ENCODE measurements around the gene ABCC5. TPM values are rescaled to one million over a fixed set of nuclear protein-coding genes. Genes with fewer than 3 reads are reported as not detected.

ABCC5 gene
- total and polyA plus RNA-seq, 2 of the 8 experiments (the other 6 are each of a cell fraction or from before 2014, with no cell fraction given): 25.3 to 40.8 TPM

GRCh38 chr3:184045995-184046394 is 28.3 kb upstream of the ABCC5 start (continued):
- TF ChIP-seq SIRT6 (IDR thresholded peaks at IDR 0.05; ENCODE audit: low read length): no peak
- TF ChIP-seq RAD21 (IDR thresholded peaks at IDR 0.05 in 1 of 2, conservative IDR thresholded peaks at IDR 0.05 in 1 of 2; ENCODE audit: low read depth in 2 of 2, low read length in 2 of 2): no peak

Measured in H1 (cell line).